GM13977 (cell line): ENCODE measurements around the gene AKNA.

Experiments used
- DNase-seq: peaks from one replicate; pipeline ENCODE4 v3.0.0; 2012; ENCODE audit warnings: low spot score
- in situ Hi-C: fragments of 300-500 bp; cut with MboI; formaldehyde crosslinking; loops from one replicate; pipeline ENCODE4 v1.12.0; 2022; ENCODE audit warnings: low sequenced_read_pairs, low pct_unique_long_range_greater_than_20kb, mixed read lengths, inconsistent platforms; ENCODE audit not compliant: unreplicated experiment
- TF ChIP-seq, protein P1 (sequence below): IDR thresholded peaks from 2 replicates; pipeline ENCODE4 v1.5.1; 2012; ENCODE audit warnings: mild to moderate bottlenecking, control low read depth; ENCODE audit not compliant: insufficient read depth; ENCODE audit errors: extremely low read depth, missing control alignments

Gene AKNA

DNA sequence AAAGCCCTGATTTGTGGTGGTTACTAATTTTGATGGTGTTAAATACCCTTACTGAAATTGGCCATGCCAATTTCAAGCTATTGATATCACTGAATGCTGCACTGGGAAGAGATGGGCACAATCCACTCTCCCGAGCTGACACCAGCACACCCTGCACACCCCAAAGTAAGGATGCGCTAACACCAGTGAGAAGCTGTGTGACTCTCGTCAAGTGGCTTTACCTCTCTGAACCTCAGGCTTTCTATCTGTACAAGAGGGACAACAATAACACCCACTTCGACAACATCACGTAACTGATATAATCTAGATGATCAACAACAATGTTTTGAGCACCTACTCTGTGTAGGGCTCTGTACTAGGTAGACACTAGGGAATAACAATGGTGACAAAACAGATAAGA lies 8.0 kb upstream of the AKNA start:
- DNase-seq = no peak
- in situ Hi-C loops = no loop called here
- TF ChIP-seq, protein P1, sequence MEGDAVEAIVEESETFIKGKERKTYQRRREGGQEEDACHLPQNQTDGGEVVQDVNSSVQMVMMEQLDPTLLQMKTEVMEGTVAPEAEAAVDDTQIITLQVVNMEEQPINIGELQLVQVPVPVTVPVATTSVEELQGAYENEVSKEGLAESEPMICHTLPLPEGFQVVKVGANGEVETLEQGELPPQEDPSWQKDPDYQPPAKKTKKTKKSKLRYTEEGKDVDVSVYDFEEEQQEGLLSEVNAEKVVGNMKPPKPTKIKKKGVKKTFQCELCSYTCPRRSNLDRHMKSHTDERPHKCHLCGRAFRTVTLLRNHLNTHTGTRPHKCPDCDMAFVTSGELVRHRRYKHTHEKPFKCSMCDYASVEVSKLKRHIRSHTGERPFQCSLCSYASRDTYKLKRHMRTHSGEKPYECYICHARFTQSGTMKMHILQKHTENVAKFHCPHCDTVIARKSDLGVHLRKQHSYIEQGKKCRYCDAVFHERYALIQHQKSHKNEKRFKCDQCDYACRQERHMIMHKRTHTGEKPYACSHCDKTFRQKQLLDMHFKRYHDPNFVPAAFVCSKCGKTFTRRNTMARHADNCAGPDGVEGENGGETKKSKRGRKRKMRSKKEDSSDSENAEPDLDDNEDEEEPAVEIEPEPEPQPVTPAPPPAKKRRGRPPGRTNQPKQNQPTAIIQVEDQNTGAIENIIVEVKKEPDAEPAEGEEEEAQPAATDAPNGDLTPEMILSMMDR = no peak

DNA sequence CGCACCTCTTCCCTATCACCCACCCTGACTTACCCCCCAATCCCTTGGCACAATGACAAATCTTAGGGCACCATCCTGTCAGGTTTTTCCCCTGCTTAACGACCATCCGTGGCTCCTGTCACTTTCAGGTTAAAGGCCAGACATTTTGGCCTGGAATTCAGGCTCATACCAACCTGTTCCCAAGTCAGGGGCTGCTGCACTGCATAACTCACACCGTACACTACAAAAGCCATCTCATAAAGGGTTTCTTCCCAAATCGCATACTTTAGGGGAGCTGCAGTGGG lies 7.5 kb upstream of the AKNA start:
- in situ Hi-C loops = no loop called here
- no peak for DNase-seq
- TF ChIP-seq, protein P1 = no peak

DNA sequence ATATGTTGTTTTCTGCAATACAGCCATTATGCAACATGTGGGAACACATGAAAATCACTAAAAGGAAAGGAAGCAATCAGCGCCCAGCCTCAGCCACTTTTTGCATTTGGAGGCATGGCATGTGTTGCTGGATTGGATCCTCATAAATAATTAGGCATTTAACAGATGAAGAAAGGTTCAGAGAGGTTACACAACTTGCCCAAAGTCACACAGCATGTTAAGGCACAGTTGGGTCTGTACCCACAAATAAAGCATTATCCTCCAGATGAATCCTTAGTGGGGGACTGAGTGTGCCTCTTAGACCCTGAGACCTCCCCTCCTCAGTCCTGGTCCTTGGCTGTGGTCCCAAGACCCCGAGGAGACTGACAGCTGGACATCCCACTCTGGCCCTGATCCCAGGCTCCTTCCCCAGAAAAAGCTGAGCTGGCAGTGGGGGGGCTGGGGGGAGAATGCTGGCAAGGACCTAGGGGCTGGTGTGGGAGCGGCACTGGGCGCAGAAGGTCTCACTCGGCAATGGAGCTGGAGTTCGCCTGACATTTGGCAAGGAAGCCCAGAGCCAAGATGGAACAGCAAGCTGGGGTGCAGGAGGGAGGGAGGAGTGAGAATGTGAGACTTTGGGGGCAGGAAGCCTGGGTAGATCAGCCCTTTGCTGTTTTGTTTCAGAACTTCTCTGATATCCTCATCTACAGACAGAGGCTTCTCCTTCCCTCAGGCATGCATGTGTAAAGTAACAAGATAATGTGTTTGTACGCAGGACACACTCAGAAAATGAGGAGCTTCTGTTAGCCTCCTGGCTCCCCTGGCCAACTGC lies 6.9 kb upstream of the AKNA start:
- TF ChIP-seq, protein P1 = no peak
- in situ Hi-C loops = no loop called here
- no peak for DNase-seq

DNA sequence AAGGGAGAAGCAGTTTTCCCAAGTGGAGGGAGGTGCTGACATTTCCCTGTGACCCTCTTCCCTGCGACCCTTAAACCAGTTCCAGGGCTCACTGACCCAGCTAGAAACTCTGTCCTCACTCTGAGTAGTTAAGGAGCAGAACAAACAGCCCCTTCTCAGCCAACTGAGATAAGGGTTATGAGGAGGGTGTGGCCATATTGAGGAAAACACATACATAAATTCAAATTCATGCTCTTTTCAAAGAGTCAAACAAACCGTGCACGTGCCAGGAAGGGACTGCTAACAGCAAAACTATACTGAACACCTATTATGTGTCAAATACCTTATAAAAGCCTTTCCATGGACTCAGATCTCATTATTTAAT lies 4.9 kb upstream of the AKNA start:
- DNase-seq = no peak
- in situ Hi-C loops = no loop called here
- TF ChIP-seq, protein P1 = no peak

DNA sequence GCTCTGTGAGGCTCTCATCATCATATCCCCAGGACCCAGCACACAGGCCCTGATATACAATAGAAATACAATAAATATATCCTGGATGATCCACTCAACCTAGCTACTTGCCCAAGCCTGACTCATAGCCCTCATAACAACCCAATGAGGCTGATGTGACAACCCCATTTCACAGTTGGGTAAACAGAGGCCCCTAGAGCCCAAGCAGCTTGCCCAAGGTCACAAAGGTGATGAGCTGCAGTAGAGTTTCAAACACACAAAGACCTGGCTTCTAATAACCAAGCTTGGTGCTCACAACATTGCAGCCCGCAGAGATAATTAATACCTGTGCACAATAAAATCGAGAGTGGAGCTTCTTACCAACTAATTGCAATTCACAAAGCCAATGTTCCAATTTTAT lies 3.2 kb upstream of the AKNA start:
- TF ChIP-seq, protein P1 = no peak
- DNase-seq = no peak
- in situ Hi-C loops = no loop called here

DNA sequence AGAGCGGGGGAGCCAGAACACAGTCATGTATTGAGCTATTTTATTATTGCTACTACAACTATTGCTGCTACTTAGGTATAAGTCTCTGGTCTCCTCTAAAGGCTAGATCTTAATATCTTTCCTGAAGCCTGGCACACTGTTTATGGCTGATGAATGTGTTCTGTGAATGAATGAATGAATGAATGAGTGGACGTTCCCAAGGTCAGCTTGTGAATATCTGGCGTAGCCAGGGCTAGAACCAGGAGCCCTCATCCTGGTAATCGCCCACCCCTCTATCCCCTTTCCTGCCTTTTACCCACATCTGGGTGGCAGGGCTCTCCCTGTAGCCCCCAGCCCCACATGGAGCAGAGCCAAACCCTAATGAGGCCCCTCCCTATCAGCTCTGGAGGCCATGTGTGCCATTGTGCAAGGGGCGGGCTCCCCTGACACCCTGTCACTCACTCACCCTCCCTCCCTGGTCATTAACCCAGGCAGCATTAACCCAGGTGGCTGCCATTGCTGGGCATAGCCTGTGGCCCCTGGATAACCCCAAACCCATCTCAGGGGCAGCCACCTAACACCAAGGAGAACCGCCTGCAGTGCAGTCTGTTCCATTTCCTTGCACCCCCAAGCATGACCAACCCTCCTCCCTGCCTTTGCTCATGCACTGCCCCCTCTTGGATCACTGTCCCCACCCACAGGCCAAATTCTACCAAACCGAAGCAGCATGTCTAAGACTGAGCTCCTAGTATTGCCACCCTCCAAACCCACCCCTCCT lies 2.0 kb upstream of the AKNA start:
- DNase-seq = no peak
- TF ChIP-seq, protein P1 = peak; percentile 35
- in situ Hi-C loops = no loop called here
